Natural killer cell treated with Interleukin-12 subunit alpha and Interleukin-12 subunit beta and Interleukin-15 and Interleukin-18, amount 100 ng/mL, for 72 hours (primary cell): ENCODE data around the gene NECTIN3. TPM values are rescaled to one million over a fixed set of nuclear protein-coding genes. Genes with fewer than 3 reads are reported as not detected.

Experiments
- ATAC-seq, 2 donors: fragments of 150-1000 bp; cut with Tn5 transposase in 1 of 2; sonication (Bioruptor Pico), chemical (Tn5 transposase) in 1 of 2; 2 replicates each; pipeline ENCODE4 v1.10.0; 2021
- DNase-seq: peaks from one replicate; pipeline ENCODE4 v3.0.0; 2022; ENCODE audit warnings: low spot score
- H3K27ac Mint-ChIP-seq, 2 donors: 1 replicate in 1 of 2; 2 replicates in 1 of 2; pipeline ENCODE4 v1.8.0; 2022; ENCODE audit warnings: mixed read lengths in 2 of 2, mild to moderate bottlenecking in 1 of 2, moderate library complexity in 1 of 2
- H3K27me3 Mint-ChIP-seq, 2 donors: 1 replicate in 1 of 2; 2 replicates in 1 of 2; pipeline ENCODE4 v1.8.0; 2022; ENCODE audit warnings: mixed read lengths in 2 of 2
- H3K36me3 Mint-ChIP-seq: one replicate; pipeline ENCODE4 v1.8.0; 2022; ENCODE audit warnings: mixed read lengths
- H3K4me1 Mint-ChIP-seq, 2 donors: 1 replicate in 1 of 2; 2 replicates in 1 of 2; pipeline ENCODE4 v1.8.0; 2022; ENCODE audit warnings: low read depth in 2 of 2, mixed read lengths in 2 of 2, mild to moderate bottlenecking in 1 of 2
- H3K4me3 Mint-ChIP-seq: one replicate; pipeline ENCODE4 v1.8.0; 2022; ENCODE audit warnings: mixed read lengths
- H3K9me3 Mint-ChIP-seq: 2 replicates; pipeline ENCODE4 v1.8.0; 2022; ENCODE audit warnings: mixed read lengths
- total RNA-seq, 2 donors: library from RNA; stranded (reverse); gene quantifications; one replicate each; pipeline ENCODE4 v1.2.3, GENCODE V29; 2022

NECTIN3 gene
- total RNA-seq, 2 donors from 2014 or later: 2.9 to 8.6 TPM

- no peak for ATAC-seq
- peaks cover 5 to 7% of the 10 kb centered on the region in 2 donors for H3K4me1 Mint-ChIP-seq
- no peak overlapping the region for H3K27ac Mint-ChIP-seq
- no peak overlapping the region for H3K4me3 Mint-ChIP-seq
- no peak for DNase-seq
- peaks cover 0 to 3% of the 10 kb centered on the region in 2 donors for H3K27me3 Mint-ChIP-seq
- H3K9me3 Mint-ChIP-seq: no peaks in the 10 kb centered on the region
- H3K36me3 Mint-ChIP-seq: no peaks in the 10 kb centered on the region
Measured at GRCh38 chr3:111193472-111193871, 121.9 kb downstream of the NECTIN3 start.

DNA sequence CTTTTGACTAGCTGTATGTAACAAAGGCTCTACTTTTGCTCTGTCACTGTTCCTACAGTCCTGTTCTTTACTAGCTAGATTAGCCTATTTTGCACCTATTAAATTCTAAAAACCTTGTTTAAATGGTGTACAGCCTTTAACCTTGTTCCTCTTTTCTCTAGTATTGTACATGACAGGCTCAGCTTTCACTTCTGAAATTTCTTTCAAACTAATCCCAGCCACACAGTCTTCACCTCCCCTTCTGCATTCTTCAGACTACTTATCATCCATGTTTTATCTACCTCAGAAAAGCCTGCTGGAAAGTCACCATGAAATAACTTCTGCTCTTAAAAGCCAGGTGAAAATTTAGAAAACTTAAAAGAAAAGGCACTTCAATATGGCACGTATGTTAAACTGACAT, 122.4 kb downstream of the NECTIN3 start:
- ATAC-seq: no peak
- Mint-ChIP-seq H3K36me3 (no peaks in the 10 kb centered on the region), H3K27me3 (no peaks in the 10 kb centered on the region), H3K27ac (no peak overlapping the region), H3K4me1 (peaks cover 5 to 7% of the 10 kb centered on the region in 2 donors), H3K4me3 (no peak overlapping the region), H3K9me3 (no peaks in the 10 kb centered on the region)
- no peak for DNase-seq

GRCh38 chr3:111197485-111197884, 125.9 kb downstream of the NECTIN3 start:
- no peak overlapping the region for H3K4me3 Mint-ChIP-seq
- peaks cover 5 to 7% of the 10 kb centered on the region in 2 donors for H3K4me1 Mint-ChIP-seq
- no peaks in the 10 kb centered on the region for H3K9me3 Mint-ChIP-seq
- H3K27ac Mint-ChIP-seq: no peak overlapping the region
- H3K36me3 Mint-ChIP-seq: no peaks in the 10 kb centered on the region
- H3K27me3 Mint-ChIP-seq: no peaks in the 10 kb centered on the region
- ATAC-seq: no peak
- DNase-seq: no peak

DNA sequence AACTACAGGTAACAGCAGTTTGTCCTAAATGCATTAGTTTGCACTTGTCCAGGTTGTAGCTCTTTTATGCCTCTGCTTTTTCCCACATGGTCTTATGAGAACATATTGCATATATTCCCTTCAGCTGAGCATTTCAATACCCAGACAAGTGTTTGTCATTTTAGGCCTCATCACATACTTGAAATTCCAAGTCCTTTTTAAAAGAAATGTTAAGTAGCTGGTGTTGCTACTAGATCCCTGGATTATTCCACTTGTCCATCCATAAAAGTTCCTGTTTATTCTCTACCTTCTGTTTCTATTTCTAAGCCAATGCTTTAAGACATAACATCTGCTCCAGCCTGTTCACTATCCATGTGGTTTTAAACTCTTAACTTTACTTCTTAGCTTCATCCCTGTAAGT, 128.4 kb downstream of the NECTIN3 start:
- Mint-ChIP-seq H3K9me3 (no peaks in the 10 kb centered on the region), H3K27ac (no peak overlapping the region), H3K4me3 (no peak overlapping the region), H3K4me1 (peaks cover 5 to 7% of the 10 kb centered on the region in 2 donors), H3K27me3 (no peaks in the 10 kb centered on the region), H3K36me3 (no peaks in the 10 kb centered on the region)
- DNase-seq: no peak
- ATAC-seq: no peak

DNA sequence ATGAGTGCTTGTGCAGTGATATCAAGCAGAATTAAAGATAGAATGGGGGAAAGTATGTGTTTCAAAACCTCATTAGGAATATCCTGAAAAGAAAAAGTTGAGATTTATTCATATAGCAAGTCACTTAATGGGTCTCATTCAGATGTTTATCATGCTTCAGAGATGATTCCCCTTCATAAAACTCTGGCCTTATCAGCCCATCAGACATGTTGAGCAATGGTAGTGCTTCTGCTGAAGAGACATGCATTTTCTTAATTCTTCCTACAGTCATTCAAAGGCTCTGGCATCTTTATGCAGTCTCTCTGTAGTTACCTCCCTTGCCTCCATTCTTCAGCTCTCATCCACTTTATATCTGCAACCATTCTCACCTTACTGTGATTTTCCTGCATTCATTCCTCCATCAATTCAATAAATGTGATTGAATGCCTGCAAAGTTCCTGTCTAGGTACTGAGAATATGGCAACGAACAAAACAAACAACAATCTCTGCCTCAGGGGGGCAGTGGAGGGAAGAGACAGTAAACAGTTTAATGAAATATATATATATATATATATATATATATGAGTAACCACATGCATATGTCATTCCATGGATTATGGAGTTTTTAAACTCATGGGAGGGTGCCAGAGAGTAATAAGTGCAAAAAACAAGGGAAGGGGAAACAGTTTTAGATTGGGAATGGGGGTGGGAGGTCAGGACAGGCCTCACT, 138.5 kb downstream of the NECTIN3 start:
- Mint-ChIP-seq H3K9me3 (no peaks in the 10 kb centered on the region), H3K4me1 (no peaks in the 10 kb centered on the region), H3K27me3 (no peaks in the 10 kb centered on the region), H3K4me3 (no peak overlapping the region), H3K36me3 (no peaks in the 10 kb centered on the region), H3K27ac (no peak overlapping the region)
- ATAC-seq (no peak), DNase-seq (no peak)

DNA sequence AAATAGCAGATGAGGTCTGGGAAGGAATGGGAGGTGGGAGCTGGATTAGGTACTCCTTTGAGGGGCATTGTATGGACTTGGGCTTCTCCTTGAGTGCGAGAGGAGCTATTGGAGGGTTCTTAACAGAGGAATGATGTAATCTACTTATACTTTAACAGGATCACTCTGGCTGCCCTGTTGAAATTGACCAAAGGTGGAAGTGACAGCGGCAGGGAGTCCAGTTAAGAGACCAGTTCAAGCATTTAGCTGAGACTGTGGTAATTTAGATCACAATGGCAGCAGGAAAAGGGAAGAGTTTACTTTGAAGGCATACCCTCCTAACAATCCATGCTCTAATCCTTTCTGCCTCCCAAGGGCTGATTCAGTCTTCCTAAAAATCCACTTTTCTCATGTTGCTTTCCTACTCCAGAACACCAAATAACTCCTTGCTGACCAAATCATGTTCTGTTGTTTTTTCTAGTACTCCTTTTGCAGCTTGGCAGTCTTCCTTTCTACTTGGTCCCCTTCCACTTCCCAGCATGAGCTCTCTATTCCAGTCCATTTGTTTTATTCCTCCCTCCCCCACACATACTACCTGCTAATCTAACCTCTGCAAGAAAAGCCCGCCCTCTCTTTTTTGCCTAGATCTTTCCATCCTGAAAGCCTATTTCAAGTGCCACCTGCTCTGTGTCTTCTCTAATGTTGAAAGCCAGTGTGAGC, 139.4 kb downstream of the NECTIN3 start:
- Mint-ChIP-seq H3K4me1 (no peaks in the 10 kb centered on the region), H3K36me3 (no peaks in the 10 kb centered on the region), H3K9me3 (no peaks in the 10 kb centered on the region), H3K4me3 (no peak overlapping the region), H3K27ac (no peak overlapping the region), H3K27me3 (no peaks in the 10 kb centered on the region)
- DNase-seq (no peak), ATAC-seq (no peak)

DNA sequence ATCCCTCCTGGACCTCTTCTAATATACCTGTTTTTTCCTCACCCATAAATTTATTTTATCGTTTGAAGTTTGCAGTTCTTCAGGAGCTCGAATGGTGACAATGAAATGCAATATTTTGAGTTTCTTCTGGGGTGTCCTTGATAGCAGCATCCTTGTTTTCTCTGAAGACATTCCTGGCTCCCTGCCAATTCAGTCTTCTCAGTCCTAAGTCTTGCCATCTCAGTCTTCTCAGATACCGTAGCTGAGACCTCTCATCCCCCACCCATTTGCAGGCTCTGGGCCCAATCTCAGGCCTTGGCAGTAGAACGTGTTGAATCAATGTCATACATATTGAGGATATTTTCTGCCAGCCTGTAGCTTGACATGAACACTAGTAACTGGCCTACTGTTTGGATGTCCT, 140.9 kb downstream of the NECTIN3 start:
- Mint-ChIP-seq H3K27me3 (no peaks in the 10 kb centered on the region), H3K4me3 (no peak overlapping the region), H3K4me1 (no peaks in the 10 kb centered on the region), H3K36me3 (no peaks in the 10 kb centered on the region), H3K9me3 (no peaks in the 10 kb centered on the region), H3K27ac (no peak overlapping the region)
- ATAC-seq (no peak), DNase-seq (no peak)

GRCh38 chr3:111215481-111215880, 143.9 kb downstream of the NECTIN3 start:
- no peak for ATAC-seq
- Mint-ChIP-seq H3K9me3 (no peaks in the 10 kb centered on the region), H3K36me3 (no peaks in the 10 kb centered on the region), H3K27me3 (no peaks in the 10 kb centered on the region), H3K27ac (no peak overlapping the region), H3K4me3 (no peak overlapping the region), H3K4me1 (no peaks in the 10 kb centered on the region)
- no peak for DNase-seq

GRCh38 chr3:111218615-111219014, 147.0 kb downstream of the NECTIN3 start:
- Mint-ChIP-seq H3K4me1 (no peaks in the 10 kb centered on the region), H3K36me3 (no peaks in the 10 kb centered on the region), H3K9me3 (no peaks in the 10 kb centered on the region)

GRCh38 chr3:111227216-111227615, 155.6 kb downstream of the NECTIN3 start:
- Mint-ChIP-seq H3K36me3 (peaks cover 12% of the 10 kb centered on the region), H3K4me3 (no peak overlapping the region), H3K9me3 (peaks cover 5% of the 10 kb centered on the region), H3K27ac (no peak overlapping the region), H3K4me1 (peaks cover 0 to 10% of the 10 kb centered on the region in 2 donors), H3K27me3 (peaks cover 0 to 3% of the 10 kb centered on the region in 2 donors)
- no peak for DNase-seq
- no peak for ATAC-seq

More at GRCh38 chr3:111218615-111219014, 147.0 kb downstream of the NECTIN3 start:
- no peaks in the 10 kb centered on the region for H3K27me3 Mint-ChIP-seq
- H3K4me3 Mint-ChIP-seq: no peak overlapping the region
- no peak overlapping the region for H3K27ac Mint-ChIP-seq
- no peak for ATAC-seq
- no peak for DNase-seq

GRCh38 chr3:111229301-111229700, 157.7 kb downstream of the NECTIN3 start:
- peaks cover 12% of the 10 kb centered on the region for H3K36me3 Mint-ChIP-seq
- peaks cover 0 to 3% of the 10 kb centered on the region in 2 donors for H3K27me3 Mint-ChIP-seq
- ATAC-seq (no peak), DNase-seq (no peak)
- H3K9me3 Mint-ChIP-seq: peaks cover 5% of the 10 kb centered on the region
- peaks cover 0 to 10% of the 10 kb centered on the region in 2 donors for H3K4me1 Mint-ChIP-seq
- no peak overlapping the region for H3K27ac Mint-ChIP-seq
- H3K4me3 Mint-ChIP-seq: no peak overlapping the region

GRCh38 chr3:111236836-111237713, 165.5 kb downstream of the NECTIN3 start:
- Mint-ChIP-seq H3K4me3 (no peak overlapping the region), H3K4me1 (peaks cover 25 to 31% of the 10 kb centered on the region in 2 donors), H3K27me3 (no peaks in the 10 kb centered on the region), H3K9me3 (peaks cover 3% of the 10 kb centered on the region), H3K27ac (no peak overlapping the region), H3K36me3 (peaks cover 6% of the 10 kb centered on the region)
- no peak for DNase-seq
- no peak for ATAC-seq

GRCh38 chr3:111237946-111238345, 166.3 kb downstream of the NECTIN3 start:
- DNase-seq (no peak), ATAC-seq (no peak)
- Mint-ChIP-seq H3K36me3 (peaks cover 6% of the 10 kb centered on the region), H3K4me3 (peak overlapping the region; percentile 9), H3K9me3 (peaks cover 3% of the 10 kb centered on the region), H3K27ac (peak overlapping the region; percentile 54 to 65), H3K27me3 (no peaks in the 10 kb centered on the region), H3K4me1 (peaks cover 25 to 31% of the 10 kb centered on the region in 2 donors)

DNA sequence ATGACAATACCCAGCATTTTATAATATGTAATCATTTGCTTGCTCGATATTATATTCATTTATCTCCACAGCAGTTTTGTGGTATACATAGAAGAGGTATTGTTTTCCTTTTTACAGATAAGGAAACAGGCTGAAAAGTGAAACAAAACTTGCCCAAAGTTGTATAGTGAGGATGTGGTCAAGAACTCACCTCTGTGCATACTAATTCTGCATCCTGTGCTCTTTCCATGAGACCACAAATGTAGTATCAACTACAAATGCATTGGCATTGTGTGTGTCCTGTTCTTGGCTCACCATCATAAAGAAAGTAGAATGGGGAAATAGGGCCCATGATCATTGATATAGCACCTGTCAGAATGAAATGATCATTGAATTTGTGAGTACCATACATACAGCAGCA, 167.3 kb downstream of the NECTIN3 start:
- DNase-seq (no peak), ATAC-seq (peak; percentile 95 to 98)
- peak overlapping the region; percentile 11 to 54 for H3K27ac Mint-ChIP-seq
- H3K4me3 Mint-ChIP-seq: peak overlapping the region; percentile 19
- no peaks in the 10 kb centered on the region for H3K27me3 Mint-ChIP-seq
- H3K4me1 Mint-ChIP-seq: peaks cover 25 to 31% of the 10 kb centered on the region in 2 donors
- H3K9me3 Mint-ChIP-seq: peaks cover 3% of the 10 kb centered on the region
- H3K36me3 Mint-ChIP-seq: peaks cover 6% of the 10 kb centered on the region
